Stimulated activated CD4-positive, alpha-beta T cell treated with anti-CD3 and anti-CD28 coated beads, Interleukin-12 subunit alpha, Interleukin-12 subunit beta, amount 100 ng/mL, for 48 hours (primary cell): ENCODE results near the gene CACHD1.
"Not testable (repeated sequence)": the region's sequence is repeated elsewhere in the genome, so short reads cannot be mapped to it uniquely, and the experiment has no call there.

Experiments used
- DNase-seq, 3 donors: peaks; one replicate each; pipeline ENCODE4 v3.0.0-alpha.2; 2020; ENCODE audit warnings: low read depth in 2 of 3, low spot score in 1 of 3

Gene CACHD1

DNA sequence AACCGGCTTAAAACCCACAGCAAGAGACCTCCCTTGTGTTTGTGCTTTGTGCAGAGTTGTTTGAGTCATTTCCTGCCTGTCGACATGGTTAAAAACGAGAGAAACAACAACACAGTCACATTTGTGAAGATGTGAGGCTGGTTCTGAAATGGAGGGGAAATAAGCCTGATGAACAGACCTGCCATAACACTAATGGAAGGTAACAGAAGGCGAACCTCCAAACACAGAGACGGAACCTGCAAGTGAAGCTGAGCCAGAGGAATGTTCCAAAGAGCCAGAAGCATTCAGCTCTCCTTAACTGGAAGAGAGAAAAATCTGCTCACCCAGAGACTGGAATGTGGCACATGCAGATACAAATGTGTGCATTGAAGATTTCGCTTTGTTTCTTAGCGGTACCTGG, 221.7 kb downstream of the CACHD1 start:
- DNase-seq = no peak

DNA sequence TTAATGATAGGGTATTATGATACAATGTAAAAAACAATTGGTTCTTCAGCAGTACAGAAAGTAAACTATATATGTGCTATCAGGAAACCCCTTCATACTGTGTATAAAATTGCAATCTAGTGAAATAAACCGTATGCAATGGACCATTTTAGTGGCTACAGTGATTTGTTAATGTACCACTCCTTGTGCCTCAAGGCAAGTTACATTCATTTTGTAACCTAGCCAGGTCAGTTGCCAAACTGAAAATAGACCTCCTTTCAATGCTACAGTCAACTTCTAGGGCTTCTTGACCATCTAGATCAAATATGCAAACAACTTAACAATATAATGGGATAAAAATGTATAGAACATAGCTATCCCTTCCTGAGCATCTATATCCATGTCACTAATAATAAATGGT, 223.0 kb downstream of the CACHD1 start:
- no peak for DNase-seq

DNA sequence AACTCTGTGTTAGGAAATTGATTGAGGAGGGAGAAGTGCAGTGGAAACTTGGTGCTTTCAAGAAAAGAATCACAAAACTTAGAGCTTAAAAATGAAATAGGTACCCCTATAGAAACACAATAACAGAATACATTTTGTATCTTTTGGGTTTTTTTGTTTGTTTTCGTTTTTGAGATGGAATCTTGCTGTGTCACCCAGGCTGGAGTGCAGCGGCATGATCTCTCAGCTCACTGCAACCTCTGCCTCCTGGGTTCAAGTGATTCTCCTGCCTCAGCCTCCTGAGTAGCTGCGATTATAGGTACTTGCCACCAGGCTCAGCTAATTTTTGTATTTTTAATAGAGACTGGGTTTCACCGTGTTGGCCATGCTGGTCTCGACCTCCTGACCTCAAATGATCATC, 223.5 kb downstream of the CACHD1 start:
- DNase-seq = no peak

DNA sequence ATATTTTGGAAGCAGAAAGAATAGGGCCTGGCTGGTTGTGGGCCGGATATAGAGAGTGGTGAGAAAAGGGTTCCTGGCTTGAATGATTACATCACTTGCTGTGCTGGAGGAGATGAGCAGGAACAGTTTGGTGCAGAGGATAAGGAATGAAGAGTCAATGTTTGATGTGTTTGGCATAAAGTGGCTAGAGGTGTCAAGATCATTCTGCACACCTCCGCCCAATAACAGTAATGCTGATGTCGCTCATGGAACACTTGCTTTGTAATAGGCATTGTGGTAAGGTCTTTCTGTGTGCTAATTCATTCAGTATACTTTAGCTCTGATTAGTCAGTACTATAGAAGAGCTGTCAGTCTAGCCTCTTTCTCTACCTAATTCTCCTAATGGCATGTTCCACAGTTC, 226.9 kb downstream of the CACHD1 start:
- DNase-seq = no peak

DNA sequence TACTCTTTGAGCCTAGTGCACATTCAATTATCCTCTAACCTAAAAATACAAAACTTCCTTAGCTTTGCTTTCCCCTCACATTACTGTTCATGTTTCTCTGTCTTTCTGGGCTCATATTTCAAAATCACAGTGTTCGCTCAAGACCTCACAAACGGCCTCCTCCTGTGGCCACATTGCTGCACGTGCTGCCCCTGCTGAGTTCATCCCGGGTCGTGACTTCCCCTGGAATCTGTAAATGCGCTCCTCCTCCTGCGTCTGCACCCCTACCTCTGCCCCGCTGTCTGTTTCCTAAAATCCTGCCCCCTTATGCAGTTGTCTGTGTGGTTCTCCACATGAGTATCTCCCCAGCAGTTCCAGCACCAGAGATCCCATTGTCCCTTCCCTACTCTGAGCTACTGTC, 229.4 kb downstream of the CACHD1 start:
- no peak for DNase-seq

DNA sequence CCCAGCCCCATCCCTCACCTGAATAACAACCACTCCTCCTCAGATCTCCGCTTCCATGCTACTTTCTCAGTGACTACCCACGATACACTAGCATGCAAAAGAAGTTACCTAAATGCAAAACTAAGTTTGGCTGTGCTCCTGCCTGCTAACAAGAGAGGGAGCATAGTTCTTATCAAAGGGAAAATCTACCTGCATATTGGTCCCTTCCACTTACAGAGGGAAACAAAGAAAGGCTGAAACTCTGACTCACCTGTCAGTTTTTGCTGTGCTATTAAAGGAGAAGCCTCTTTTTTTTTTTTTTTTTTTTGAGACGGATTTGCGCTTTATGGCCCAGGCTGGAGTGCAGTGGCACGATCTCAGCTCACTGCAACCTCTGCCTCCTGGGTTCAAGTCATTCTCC, 231.1 kb downstream of the CACHD1 start:
- no peak for DNase-seq

DNA sequence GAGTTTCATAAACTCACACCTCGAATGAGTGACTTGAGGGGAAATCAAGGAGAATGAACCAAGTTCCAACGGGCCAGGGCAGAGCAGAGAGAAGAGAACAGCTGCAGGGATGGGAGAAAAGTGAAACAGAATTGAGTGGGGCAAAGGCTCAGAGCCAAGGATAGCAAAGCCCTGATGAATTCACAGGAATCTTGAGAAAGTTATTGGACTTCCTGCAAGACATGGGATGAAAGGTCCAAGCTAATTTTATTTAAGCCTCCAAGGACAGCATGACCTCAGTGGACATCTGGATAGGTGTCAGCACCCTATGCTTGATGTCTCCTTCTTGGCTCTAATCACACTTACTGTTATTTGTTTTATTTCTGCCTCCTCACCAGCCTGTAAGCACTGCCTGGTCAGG, 232.0 kb downstream of the CACHD1 start:
- no peak for DNase-seq

DNA sequence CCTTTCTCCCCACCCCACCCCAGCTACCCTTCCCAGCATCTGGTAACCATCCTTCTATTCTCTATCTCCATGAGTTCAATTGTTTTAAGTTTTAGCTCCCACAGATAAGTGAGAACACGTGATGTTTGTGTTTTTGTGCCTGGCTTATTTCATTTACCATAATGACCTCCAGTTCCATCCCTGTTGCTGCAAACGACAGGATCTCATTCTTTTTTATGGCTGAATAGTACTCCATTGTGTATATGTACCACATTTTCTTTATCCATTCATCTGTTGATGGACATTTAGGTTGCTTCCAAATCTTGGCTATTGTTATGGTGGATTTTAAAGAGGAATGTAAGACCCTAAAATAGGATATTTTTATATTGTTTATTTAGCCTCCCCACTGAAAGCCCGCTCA, 232.7 kb downstream of the CACHD1 start:
- not testable (repeated sequence) for DNase-seq

DNA sequence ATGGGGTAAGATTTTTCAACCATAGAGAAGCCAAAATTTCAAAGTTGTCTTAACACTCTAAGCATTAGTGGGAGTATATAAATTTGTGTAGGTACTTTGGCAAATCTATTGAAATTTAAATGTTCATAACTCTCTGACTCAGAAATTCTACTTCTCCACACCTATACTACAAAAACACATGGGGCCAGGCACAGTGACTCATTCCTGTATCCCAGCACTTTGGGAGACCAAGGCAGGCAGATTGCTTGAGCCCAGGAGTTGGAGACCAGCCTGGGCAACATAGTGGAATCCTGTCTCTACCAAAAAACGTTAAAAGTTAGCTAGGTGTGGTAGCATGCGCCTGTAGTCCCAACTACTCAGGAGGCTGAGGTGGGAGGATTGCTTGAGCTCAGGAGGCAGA, 233.7 kb downstream of the CACHD1 start:
- DNase-seq = no peak

DNA sequence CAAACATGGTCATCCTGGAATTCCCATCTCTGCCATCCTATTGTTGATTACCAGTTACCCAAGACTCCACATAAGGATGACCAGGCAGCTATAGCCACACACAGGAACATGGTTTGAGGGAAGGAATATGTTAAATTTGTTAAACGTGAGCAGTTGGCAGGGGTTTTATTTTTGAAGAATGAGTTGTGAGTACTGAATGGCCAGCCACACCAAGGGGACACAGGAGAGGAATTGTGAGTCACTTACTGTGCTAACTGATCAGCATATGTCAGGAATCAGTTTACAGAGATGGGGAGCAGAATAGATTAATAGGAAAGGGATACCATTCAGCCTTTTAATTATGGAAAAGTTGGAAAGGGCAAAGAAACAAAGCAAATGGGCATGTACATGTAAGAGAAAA, 235.7 kb downstream of the CACHD1 start:
- no peak for DNase-seq

DNA sequence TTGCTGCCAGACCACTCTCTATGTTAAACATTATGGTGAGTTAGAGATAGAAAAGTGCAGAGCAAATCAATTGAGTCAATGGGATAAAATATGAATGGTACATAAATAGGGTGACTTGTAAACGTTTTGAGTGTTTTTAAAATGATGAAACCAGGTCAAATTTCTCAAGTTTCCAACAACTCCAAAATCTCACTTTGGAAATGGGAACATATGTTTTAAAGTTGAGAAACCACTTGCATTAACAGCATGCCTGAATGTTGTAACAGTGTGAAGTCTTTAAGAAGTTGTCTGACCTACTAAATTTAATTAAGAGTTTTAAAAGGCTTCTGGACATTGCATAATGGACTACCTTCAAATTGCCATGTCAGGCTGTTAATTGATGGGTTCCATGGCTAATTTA, 241.3 kb downstream of the CACHD1 start:
- DNase-seq = no peak

DNA sequence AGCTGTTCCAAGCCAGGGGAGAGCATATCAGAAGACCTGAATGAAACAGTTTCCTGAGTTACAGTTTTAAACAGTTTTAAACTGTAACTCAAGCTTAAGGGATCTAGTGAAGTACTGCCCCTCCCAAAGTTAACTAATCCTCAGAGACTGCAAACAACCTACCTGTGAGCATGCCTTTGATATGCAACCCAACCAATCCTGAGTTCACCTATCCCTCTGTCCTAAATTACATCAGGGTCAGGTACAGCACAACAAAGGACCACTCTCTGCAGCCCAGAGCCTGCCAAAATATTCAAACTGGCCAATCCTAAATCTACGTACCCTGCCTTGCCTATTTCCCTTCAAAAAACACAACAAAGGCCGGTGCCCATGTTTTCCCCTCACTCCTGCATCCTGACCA, 242.1 kb downstream of the CACHD1 start:
- DNase-seq = no peak

DNA sequence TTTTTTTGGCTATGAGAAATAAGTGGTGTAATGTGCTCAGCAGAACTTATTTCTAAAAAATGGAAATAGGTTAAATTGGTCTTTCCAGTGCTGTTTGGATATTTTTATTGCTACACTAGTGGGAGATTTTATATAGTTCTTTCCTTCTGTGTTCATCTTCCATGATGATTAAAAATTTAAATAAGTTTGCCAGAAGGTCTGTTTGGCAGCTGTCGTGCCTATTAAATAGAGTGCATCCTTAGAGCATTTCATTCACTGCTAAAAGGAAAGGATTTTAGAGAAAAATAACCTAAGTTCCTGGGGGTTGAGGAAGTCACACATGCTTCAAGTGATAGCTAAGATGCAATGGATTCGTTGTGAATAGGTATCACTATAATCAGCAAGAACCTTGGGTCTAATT, 245.3 kb downstream of the CACHD1 start:
- no peak for DNase-seq

DNA sequence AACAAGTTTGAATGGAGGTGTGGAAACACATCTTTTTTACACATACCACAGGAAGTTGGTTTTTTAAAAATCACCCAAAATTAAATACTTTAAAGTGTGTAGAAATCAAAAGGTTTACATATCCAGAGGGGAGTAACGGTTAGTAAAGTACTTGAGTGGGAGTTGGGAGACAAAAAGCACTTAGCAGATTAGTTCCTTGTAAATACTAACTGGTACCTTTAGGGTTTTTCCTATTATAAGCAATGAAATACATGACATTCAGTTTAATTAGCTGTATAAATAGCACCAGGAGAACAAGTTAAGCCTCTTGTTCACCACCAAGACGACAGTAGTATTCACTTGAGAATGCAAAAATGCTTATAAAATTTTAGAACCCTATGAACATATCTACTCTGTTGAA, 251.2 kb downstream of the CACHD1 start:
- DNase-seq = no peak

DNA sequence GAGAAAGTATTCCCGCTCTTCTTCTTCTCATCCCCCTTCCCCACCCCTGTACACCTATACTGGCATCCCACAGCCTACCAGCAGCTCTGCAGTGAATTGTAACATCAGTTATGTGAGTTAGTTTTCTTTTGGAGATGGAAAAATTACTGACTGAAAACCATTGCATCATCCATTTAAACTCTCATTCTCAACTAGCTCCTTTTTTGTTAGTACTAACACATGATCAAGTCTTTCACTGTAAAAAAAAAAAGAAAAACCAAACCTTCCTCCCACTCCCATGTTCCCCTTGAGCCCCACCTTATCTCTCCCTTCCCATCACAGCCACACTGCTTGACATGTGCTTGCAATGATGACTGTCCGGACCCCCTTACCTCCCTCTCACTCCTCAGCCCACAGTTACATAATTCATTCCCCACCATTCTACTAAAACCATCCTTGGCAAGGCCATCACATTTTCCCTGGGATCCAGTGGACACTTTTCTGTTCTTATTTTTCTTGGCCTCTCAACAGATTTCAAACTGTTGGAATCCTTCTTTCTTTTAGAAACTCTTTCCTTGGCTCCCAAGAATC, 251.7 kb downstream of the CACHD1 start:
- no peak for DNase-seq

DNA sequence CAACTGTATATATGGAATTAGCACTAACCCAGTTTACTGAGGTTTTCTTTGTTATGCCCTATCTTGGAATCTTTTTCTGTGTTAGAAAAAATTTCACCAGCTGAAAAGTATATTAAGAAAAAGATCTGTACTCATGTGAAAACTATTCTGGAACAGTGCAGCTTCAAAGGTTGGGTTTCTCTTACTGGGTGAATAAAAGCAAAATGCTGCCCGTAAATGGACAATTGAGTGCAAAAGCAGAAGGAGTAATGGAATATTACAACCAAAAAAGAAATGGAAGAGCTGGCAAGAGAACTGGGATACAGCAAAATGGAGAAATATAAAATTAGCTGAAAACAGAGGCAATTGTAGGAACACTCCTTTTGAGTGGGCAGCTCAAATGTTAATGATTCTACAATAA, 257.9 kb downstream of the CACHD1 start:
- DNase-seq = no peak

DNA sequence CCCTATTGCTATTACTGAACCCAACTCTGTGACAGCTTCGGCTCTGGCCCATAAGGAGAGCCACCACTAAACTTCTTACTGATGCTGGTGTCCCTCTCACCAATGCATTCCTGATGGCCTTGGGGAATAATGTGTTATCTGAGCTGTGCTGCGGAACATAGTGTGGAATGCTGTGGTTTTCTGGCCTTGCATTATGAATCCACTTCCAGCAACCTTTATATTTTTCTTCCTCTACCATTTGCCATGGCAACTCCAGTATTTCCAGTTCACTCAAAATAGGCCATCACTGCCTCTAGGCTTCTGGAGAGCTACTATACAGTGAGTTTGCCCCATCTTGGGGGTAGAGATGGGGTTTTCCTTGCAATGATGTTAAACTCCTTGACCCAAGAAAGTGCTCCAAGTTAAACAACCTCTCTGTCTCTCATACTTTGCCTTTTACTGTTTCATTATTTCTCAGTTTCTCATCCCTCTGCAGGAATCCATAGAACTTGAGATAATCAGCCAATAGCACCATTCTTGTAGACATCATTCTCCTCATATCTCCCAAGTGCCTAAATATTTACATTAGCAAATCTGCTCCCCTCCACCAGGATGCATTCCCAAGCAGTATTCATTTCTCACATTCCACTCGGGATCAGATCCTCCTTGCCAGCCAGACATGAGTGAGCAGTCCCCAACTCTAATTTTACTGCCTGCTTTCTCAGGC, 263.8 kb downstream of the CACHD1 start:
- no peak for DNase-seq

DNA sequence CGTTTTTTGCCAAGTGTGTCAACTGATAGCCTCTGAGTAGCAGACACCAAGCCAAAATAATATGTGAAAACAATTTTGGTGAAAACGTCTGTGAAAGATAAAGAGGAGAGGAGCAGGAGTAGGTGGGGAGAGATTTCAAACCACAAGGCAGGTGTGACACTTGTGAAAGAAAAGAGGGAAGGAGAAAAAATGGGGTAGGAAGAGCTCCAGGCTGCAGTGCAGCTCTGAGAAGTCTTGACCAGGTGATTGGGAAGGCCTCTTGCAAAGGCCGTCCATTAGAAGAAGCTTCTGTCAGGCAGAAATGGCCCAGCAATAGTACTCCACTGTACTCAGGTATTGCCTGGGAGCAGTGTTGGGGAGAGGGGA, 264.3 kb downstream of the CACHD1 start:
- no peak for DNase-seq

DNA sequence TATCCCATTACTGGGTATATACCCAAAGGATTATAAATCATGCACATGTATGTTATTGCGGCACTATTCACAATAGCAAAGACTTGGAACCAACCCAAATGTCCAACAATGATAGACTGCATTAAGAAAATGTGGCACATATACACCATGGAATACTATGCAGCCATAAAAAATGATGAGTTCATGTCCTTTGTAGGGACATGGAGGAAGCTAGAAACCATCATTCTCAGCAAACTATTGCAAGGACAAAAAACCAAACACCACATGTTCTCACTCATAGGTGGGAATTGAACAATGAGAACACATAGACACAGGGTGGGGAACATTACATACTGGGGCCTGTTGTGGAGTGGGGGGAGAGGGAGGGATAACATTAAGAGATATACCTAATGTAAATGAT, 270.8 kb downstream of the CACHD1 start:
- not testable (repeated sequence) for DNase-seq
